Mesothelial cell of epicardium (in vitro differentiated cells): Measurements from ENCODE around the gene FAM156A. TPM values are rescaled to one million over a fixed set of nuclear protein-coding genes. Genes with fewer than 3 reads are reported as not detected.
"Not testable (repeated sequence)": the region's sequence is repeated elsewhere in the genome, so short reads cannot be mapped to it uniquely, and the experiment has no call there.

Experiments used
- DNase-seq, 2 experiments: peaks; one replicate each; pipeline ENCODE4 v3.0.0; 2021; ENCODE audit warnings: low spot score in 2 of 2; ENCODE audit not compliant: unreplicated experiment in 2 of 2
- H3K27ac Mint-ChIP-seq: 2 replicates; pipeline ENCODE4 v1.8.0; 2021; ENCODE audit warnings: mixed read lengths
- H3K27me3 Mint-ChIP-seq: 2 replicates; pipeline ENCODE4 v1.8.0; 2021; ENCODE audit warnings: low read depth, mixed read lengths
- H3K36me3 Mint-ChIP-seq: 2 replicates; pipeline ENCODE4 v1.8.0; 2021; ENCODE audit warnings: mixed read lengths
- H3K4me1 Mint-ChIP-seq: 2 replicates; pipeline ENCODE4 v1.8.0; 2021; ENCODE audit warnings: mixed read lengths
- H3K4me3 Mint-ChIP-seq: 2 replicates; pipeline ENCODE4 v1.8.0; 2021; ENCODE audit warnings: mild to moderate bottlenecking, moderate library complexity, mixed read lengths
- H3K9me3 Mint-ChIP-seq: 2 replicates; pipeline ENCODE4 v1.8.0; 2021; ENCODE audit warnings: mixed read lengths
- total RNA-seq: library from RNA; stranded (reverse); gene quantifications from 3 replicates; pipeline ENCODE4 v1.2.1, GENCODE V29; 2021

Gene FAM156A
- total RNA-seq, 1 donor from 2014 or later, result 34.3 TPM

- H3K4me3 Mint-ChIP-seq, H3K27me3 Mint-ChIP-seq, H3K4me1 Mint-ChIP-seq, H3K27ac Mint-ChIP-seq, DNase-seq, H3K36me3 Mint-ChIP-seq, H3K9me3 Mint-ChIP-seq: not testable (repeated sequence)
Measured at GRCh38 chrX:52966993-52967738, 8.8 kb upstream of the FAM156A start.

GRCh38 chrX:52958961-52959360, 643 bp upstream of the FAM156A start:
- not testable (repeated sequence) for H3K9me3 Mint-ChIP-seq

GRCh38 chrX:52949884-52950283, 8.4 kb downstream of the FAM156A start:
- not testable (repeated sequence) for H3K36me3 Mint-ChIP-seq, H3K4me1 Mint-ChIP-seq, H3K9me3 Mint-ChIP-seq, H3K27ac Mint-ChIP-seq, DNase-seq, H3K4me3 Mint-ChIP-seq, H3K27me3 Mint-ChIP-seq

More at GRCh38 chrX:52958961-52959360, 643 bp upstream of the FAM156A start:
- DNase-seq, H3K36me3 Mint-ChIP-seq, H3K4me1 Mint-ChIP-seq, H3K4me3 Mint-ChIP-seq, H3K27me3 Mint-ChIP-seq, H3K27ac Mint-ChIP-seq: not testable (repeated sequence)

- not testable (repeated sequence) for H3K27ac Mint-ChIP-seq, H3K9me3 Mint-ChIP-seq, H3K4me3 Mint-ChIP-seq, H3K36me3 Mint-ChIP-seq, H3K27me3 Mint-ChIP-seq, H3K4me1 Mint-ChIP-seq, DNase-seq
Measured at GRCh38 chrX:52949325-52949724, 9.0 kb downstream of the FAM156A start.

- not testable (repeated sequence) for H3K4me3 Mint-ChIP-seq, H3K27me3 Mint-ChIP-seq, H3K9me3 Mint-ChIP-seq, DNase-seq, H3K36me3 Mint-ChIP-seq, H3K4me1 Mint-ChIP-seq, H3K27ac Mint-ChIP-seq
Measured at GRCh38 chrX:52948265-52948664, 10.1 kb downstream of the FAM156A start.

GRCh38 chrX:52947501-52947900, 10.8 kb downstream of the FAM156A start:
- not testable (repeated sequence) for H3K36me3 Mint-ChIP-seq

GRCh38 chrX:52945838-52946494, 12.4 kb downstream of the FAM156A start:
- H3K4me1 Mint-ChIP-seq, H3K36me3 Mint-ChIP-seq, H3K4me3 Mint-ChIP-seq, H3K27ac Mint-ChIP-seq, H3K9me3 Mint-ChIP-seq, DNase-seq, H3K27me3 Mint-ChIP-seq: not testable (repeated sequence)

More at GRCh38 chrX:52947501-52947900, 10.8 kb downstream of the FAM156A start:
- not testable (repeated sequence) for H3K9me3 Mint-ChIP-seq, H3K27ac Mint-ChIP-seq, H3K4me1 Mint-ChIP-seq, H3K4me3 Mint-ChIP-seq, DNase-seq, H3K27me3 Mint-ChIP-seq

- not testable (repeated sequence) for H3K27me3 Mint-ChIP-seq, DNase-seq, H3K4me1 Mint-ChIP-seq, H3K4me3 Mint-ChIP-seq, H3K9me3 Mint-ChIP-seq, H3K27ac Mint-ChIP-seq, H3K36me3 Mint-ChIP-seq
Measured at GRCh38 chrX:52941728-52942127, 16.6 kb downstream of the FAM156A start.

- H3K36me3 Mint-ChIP-seq, H3K4me3 Mint-ChIP-seq, H3K4me1 Mint-ChIP-seq, H3K27me3 Mint-ChIP-seq, H3K27ac Mint-ChIP-seq, H3K9me3 Mint-ChIP-seq, DNase-seq: not testable (repeated sequence)
Measured at GRCh38 chrX:52940704-52941103, 17.6 kb downstream of the FAM156A start.

- H3K9me3 Mint-ChIP-seq, H3K36me3 Mint-ChIP-seq, H3K27me3 Mint-ChIP-seq: not testable (repeated sequence)
- peak overlapping the region; percentile 94 for H3K4me3 Mint-ChIP-seq
- peaks cover 11% of the 10 kb centered on the region for H3K4me1 Mint-ChIP-seq
- peak in 1 of 2 experiments; percentile 39 for DNase-seq
- peak overlapping the region; percentile 99 for H3K27ac Mint-ChIP-seq
Measured at GRCh38 chrX:52935470-52935784, 22.9 kb downstream of the FAM156A start.
